ENCODE measurements around the gene CCDC85C. TPM values are rescaled to one million over a fixed set of nuclear protein-coding genes. Genes with fewer than 3 reads are reported as not detected.

CCDC85C gene
- total and polyA plus RNA-seq, 2 of the 8 experiments (the other 6 are each of a cell fraction or from before 2014, with no cell fraction given), result 16.8 to 35.8 TPM

DNA sequence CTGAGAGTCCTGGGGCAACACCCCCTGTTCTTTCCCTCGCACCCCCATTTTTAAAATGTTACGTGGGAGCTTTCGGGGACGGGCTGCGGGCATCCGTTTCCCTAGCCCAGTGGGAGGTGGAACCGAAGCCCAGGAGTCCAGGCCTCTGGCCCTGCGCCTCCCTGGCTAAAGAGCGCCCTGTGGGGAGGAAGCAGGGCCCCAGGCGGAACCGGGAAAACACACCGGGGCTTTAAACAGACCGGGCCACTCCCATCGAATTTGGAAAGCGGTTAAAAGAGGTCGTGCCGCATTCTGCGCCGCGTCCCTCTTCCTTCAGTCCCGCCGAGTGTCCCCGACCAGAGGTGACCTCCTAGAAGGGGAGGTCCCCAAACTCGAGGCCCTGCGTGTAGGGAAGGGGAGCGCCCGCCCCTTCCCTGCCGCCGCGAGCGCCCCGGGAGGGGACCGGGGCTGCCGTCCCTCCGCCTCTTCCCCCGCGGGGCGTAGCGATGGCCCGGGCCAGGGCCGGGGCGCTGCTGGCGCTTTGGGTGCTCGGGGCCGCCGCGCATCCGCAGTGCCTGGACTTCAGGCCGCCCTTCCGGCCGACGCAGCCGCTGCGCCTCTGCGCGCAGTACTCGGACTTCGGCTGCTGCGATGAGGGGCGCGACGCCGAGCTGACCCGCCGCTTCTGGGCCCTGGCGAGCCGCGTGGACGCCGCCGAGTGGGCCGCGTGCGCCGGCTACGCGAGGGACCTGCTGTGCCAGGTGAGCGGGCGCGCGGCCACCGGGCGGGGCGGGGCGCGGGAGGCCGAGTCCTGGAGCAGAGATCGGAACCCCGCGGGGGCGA is 40.9 kb upstream of the CCDC85C start, which contains the start of gene HHIPL1 (continued):
- TF ChIP-seq, protein P1, sequence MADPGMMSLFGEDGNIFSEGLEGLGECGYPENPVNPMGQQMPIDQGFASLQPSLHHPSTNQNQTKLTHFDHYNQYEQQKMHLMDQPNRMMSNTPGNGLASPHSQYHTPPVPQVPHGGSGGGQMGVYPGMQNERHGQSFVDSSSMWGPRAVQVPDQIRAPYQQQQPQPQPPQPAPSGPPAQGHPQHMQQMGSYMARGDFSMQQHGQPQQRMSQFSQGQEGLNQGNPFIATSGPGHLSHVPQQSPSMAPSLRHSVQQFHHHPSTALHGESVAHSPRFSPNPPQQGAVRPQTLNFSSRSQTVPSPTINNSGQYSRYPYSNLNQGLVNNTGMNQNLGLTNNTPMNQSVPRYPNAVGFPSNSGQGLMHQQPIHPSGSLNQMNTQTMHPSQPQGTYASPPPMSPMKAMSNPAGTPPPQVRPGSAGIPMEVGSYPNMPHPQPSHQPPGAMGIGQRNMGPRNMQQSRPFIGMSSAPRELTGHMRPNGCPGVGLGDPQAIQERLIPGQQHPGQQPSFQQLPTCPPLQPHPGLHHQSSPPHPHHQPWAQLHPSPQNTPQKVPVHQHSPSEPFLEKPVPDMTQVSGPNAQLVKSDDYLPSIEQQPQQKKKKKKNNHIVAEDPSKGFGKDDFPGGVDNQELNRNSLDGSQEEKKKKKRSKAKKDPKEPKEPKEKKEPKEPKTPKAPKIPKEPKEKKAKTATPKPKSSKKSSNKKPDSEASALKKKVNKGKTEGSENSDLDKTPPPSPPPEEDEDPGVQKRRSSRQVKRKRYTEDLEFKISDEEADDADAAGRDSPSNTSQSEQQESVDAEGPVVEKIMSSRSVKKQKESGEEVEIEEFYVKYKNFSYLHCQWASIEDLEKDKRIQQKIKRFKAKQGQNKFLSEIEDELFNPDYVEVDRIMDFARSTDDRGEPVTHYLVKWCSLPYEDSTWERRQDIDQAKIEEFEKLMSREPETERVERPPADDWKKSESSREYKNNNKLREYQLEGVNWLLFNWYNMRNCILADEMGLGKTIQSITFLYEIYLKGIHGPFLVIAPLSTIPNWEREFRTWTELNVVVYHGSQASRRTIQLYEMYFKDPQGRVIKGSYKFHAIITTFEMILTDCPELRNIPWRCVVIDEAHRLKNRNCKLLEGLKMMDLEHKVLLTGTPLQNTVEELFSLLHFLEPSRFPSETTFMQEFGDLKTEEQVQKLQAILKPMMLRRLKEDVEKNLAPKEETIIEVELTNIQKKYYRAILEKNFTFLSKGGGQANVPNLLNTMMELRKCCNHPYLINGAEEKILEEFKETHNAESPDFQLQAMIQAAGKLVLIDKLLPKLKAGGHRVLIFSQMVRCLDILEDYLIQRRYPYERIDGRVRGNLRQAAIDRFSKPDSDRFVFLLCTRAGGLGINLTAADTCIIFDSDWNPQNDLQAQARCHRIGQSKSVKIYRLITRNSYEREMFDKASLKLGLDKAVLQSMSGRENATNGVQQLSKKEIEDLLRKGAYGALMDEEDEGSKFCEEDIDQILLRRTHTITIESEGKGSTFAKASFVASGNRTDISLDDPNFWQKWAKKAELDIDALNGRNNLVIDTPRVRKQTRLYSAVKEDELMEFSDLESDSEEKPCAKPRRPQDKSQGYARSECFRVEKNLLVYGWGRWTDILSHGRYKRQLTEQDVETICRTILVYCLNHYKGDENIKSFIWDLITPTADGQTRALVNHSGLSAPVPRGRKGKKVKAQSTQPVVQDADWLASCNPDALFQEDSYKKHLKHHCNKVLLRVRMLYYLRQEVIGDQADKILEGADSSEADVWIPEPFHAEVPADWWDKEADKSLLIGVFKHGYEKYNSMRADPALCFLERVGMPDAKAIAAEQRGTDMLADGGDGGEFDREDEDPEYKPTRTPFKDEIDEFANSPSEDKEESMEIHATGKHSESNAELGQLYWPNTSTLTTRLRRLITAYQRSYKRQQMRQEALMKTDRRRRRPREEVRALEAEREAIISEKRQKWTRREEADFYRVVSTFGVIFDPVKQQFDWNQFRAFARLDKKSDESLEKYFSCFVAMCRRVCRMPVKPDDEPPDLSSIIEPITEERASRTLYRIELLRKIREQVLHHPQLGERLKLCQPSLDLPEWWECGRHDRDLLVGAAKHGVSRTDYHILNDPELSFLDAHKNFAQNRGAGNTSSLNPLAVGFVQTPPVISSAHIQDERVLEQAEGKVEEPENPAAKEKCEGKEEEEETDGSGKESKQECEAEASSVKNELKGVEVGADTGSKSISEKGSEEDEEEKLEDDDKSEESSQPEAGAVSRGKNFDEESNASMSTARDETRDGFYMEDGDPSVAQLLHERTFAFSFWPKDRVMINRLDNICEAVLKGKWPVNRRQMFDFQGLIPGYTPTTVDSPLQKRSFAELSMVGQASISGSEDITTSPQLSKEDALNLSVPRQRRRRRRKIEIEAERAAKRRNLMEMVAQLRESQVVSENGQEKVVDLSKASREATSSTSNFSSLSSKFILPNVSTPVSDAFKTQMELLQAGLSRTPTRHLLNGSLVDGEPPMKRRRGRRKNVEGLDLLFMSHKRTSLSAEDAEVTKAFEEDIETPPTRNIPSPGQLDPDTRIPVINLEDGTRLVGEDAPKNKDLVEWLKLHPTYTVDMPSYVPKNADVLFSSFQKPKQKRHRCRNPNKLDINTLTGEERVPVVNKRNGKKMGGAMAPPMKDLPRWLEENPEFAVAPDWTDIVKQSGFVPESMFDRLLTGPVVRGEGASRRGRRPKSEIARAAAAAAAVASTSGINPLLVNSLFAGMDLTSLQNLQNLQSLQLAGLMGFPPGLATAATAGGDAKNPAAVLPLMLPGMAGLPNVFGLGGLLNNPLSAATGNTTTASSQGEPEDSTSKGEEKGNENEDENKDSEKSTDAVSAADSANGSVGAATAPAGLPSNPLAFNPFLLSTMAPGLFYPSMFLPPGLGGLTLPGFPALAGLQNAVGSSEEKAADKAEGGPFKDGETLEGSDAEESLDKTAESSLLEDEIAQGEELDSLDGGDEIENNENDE (IDR thresholded peaks at IDR 0.05; ENCODE audit: insufficient replicate concordance, low read length), result no peak
- TF ChIP-seq POLR2A (IDR thresholded peaks at IDR 0.05; ENCODE audit: control extremely low read depth in 1 of 2, low read depth in 2 of 2, low read length in 2 of 2) (no peak), RBBP5 (IDR thresholded peaks at IDR 0.05; ENCODE audit: borderline replicate concordance, low read depth, low read length) (peak; percentile 74; the same call in 1 of the 2 replicates), SIN3A (conservative IDR thresholded peaks at IDR 0.05 in 1 of 2, IDR thresholded peaks at IDR 0.05 in 1 of 2; ENCODE audit: low read depth in 1 of 2, low read length in 2 of 2) (no peak), NRF1 (IDR thresholded peaks at IDR 0.05; ENCODE audit: low read depth, low read length) (no peak), TAF7 (optimal IDR thresholded peaks at IDR 0.05; ENCODE audit: borderline replicate concordance, low read depth, low read length) (no peak), CHD1 (IDR thresholded peaks at IDR 0.05; ENCODE audit: low read depth, low read length) (no peak)
- TF ChIP-seq, protein P2, sequence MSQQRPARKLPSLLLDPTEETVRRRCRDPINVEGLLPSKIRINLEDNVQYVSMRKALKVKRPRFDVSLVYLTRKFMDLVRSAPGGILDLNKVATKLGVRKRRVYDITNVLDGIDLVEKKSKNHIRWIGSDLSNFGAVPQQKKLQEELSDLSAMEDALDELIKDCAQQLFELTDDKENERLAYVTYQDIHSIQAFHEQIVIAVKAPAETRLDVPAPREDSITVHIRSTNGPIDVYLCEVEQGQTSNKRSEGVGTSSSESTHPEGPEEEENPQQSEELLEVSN (IDR thresholded peaks at IDR 0.05), result peak; percentile 70; the same call in 1 of the 2 replicates
- TF ChIP-seq, protein P3, sequence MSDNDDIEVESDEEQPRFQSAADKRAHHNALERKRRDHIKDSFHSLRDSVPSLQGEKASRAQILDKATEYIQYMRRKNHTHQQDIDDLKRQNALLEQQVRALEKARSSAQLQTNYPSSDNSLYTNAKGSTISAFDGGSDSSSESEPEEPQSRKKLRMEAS (IDR thresholded peaks at IDR 0.05), result peak; percentile 83

Data from H1 (cell line).